ENCODE results near the gene SEMA3A.

GRCh38 chr7:83937930-83938329 lies 256.7 kb downstream of the SEMA3A start:
- no peak for TF ChIP-seq CTCF (IDR thresholded peaks at IDR 0.05)
- no peak for TF ChIP-seq ZFX (IDR thresholded peaks at IDR 0.05; ENCODE audit: borderline replicate concordance)

Data from 22Rv1 (cell line).